ENCODE data around the gene PSMC3IP.

The PSMC3IP gene

DNA sequence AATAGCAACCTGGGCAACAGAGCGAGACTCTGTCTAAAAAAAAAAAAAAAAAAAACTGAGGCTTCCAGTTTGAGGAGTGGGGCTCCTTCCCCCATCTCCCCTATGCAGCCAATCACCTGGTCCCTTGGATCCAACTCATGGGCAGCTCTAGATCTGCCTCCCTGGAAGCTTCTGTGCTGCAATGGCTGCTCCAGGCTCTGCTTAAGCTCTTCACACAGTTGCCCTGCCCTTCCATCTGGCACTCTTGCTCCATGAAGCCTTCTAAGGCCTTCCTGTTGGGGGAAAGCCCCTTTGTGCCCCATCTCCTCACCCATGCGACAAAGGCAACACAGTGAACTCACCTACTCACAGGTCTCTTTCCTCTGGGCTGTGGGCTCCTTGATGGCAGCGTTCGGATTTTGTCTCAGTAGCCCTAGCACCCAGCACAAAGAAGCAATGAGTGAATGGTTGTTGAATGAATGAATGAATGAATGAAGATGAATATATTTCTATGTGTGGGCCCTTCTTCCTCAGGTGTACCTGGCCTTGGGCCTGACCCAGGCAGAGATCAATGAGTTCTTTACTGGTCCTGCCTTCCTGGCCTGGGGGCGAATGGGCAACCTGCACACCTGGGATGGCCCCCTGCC is 39.6 kb downstream of the PSMC3IP start:
- TF ChIP-seq, protein P1, sequence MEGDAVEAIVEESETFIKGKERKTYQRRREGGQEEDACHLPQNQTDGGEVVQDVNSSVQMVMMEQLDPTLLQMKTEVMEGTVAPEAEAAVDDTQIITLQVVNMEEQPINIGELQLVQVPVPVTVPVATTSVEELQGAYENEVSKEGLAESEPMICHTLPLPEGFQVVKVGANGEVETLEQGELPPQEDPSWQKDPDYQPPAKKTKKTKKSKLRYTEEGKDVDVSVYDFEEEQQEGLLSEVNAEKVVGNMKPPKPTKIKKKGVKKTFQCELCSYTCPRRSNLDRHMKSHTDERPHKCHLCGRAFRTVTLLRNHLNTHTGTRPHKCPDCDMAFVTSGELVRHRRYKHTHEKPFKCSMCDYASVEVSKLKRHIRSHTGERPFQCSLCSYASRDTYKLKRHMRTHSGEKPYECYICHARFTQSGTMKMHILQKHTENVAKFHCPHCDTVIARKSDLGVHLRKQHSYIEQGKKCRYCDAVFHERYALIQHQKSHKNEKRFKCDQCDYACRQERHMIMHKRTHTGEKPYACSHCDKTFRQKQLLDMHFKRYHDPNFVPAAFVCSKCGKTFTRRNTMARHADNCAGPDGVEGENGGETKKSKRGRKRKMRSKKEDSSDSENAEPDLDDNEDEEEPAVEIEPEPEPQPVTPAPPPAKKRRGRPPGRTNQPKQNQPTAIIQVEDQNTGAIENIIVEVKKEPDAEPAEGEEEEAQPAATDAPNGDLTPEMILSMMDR (IDR thresholded peaks at IDR 0.05; ENCODE audit: low read depth, low read length) = no peak

DNA sequence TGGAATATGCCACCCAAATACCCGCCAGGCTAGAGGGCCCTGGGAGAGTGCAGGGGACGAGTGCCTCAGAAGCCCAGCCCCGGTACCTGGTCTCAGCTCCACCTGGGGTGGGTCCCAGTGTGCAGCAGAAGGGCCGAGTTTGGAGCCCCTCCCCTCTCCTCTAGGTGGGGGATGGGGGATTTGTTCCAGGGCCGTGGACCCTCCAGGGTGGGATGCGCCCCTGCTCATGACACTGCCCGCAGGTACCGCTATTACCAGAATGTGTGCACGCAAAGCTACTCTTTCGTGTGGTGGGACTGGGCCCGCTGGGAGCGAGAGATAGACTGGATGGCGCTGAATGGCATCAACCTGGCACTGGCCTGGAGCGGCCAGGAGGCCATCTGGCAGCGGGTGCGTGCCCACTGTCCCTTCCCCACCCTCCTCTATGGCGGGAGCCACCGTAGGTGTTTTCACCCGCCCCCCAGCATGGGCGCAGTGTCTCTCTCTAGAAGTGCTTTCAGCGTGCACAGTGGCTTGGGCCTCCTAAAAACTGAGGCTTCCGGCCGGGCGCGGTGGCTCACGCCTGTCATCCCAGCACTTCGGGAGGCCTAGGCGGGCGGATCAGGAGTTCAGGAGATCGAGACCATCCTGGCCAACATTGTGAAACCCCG is 40.2 kb downstream of the PSMC3IP start:
- DNase-seq (ENCODE audit: extremely low read depth, low read depth) = no peak
- TF ChIP-seq, protein P1 (IDR thresholded peaks at IDR 0.05; ENCODE audit: low read depth, low read length) = no peak

More for the DNA sequence above, 39.6 kb downstream of the PSMC3IP start:
- no peak for DNase-seq (ENCODE audit: extremely low read depth, low read depth)

DNA sequence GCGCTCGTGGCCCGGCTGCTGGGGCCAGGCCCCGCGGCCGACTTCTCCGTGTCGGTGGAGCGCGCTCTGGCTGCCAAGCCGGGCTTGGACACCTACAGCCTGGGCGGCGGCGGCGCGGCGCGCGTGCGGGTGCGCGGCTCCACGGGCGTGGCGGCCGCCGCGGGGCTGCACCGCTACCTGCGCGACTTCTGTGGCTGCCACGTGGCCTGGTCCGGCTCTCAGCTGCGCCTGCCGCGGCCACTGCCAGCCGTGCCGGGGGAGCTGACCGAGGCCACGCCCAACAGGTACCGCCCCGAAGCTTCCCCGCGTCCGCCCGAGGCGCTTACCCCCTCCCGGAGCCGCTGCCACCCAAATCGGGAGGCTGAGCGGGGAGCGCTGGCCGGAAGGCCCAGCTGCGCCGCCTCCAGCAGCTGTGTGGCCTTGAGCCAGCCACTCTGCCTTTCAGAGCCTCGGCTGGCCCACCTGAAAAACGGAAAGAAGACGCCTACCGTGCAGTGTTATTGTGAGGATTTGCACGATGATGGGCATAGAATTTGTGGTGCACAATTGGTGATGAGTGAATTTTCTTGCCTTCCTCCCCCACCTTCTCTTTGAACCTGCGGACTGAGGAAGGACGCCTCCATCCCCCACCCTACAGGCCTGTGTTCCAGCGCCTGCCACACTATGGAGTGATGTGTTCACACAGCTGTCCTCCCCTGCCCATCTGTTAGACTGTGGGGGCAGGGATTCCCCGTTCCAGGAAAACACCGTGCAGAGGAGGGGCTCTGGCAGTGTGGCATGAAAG is 41.0 kb downstream of the PSMC3IP start:
- TF ChIP-seq, protein P1 (IDR thresholded peaks at IDR 0.05; ENCODE audit: low read depth, low read length) = no peak

DNA sequence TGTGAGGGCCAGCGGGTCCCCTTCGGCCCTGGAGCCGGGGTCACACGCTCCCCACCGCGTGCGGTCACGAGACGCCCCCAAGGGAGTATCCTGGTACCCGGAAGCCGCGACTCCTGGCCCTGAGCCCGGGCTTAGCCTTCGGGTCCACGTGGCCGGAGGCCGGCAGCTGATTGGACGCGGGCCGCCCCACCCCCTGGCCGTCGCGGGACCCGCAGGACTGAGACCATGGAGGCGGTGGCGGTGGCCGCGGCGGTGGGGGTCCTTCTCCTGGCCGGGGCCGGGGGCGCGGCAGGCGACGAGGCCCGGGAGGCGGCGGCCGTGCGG is 41.5 kb downstream of the PSMC3IP start, which contains the start of gene NAGLU:
TSS of gene NAGLU (plus strand) at position 194 of the 324 bp plus-strand sequence. CDS start at position 226, 32 bp downstream.
- TF ChIP-seq, protein P1 (IDR thresholded peaks at IDR 0.05; ENCODE audit: low read depth, low read length) = no peak
- DNase-seq (ENCODE audit: extremely low read depth, low read depth) = peak; percentile 71

More for the DNA sequence above, 41.0 kb downstream of the PSMC3IP start:
- no peak for DNase-seq (ENCODE audit: extremely low read depth, low read depth)

DNA sequence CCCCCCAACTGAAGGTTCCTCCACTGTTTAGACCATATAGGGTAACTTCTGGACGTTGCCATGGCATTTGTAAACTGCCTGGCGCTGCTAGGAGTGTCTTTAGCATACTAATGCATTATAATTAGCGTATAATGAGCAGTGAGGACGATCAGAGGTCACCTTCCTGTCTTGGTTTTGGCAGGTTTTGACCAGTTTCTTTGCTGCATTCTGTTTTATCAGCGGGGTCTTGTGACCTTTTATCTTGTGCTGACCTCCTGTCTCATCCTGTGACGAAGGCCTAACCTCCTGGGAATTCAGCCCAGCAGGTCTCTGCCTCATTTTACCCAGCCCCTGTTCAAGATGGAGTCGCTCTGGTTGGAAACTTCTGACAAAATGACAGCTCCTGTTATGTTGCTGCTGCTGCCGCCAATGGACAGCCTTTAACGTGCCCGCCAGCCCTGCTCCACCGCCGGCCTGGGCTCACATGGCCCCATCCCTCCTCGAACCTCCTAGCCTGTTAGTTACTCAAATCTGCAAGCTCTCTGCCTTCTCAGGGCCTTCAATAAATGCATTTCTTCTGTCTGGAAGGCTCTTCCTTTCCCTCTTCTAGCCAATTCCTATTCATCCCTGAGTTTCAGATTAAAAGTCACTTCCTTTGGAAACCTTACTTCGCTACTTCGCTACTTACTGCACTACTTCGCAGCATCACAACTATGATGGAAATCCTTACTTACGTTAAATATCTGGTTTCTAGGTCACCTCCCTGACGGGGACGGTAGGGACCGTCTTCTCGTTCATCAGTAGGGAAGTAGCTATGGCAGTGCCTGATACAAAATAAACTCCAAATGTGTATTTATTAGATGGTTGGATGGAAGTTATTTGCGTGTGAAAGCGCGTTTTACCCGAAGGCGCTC is 42.1 kb downstream of the PSMC3IP start:
- DNase-seq (ENCODE audit: extremely low read depth, low read depth) = no peak
- TF ChIP-seq, protein P1 (IDR thresholded peaks at IDR 0.05; ENCODE audit: low read depth, low read length) = no peak

DNA sequence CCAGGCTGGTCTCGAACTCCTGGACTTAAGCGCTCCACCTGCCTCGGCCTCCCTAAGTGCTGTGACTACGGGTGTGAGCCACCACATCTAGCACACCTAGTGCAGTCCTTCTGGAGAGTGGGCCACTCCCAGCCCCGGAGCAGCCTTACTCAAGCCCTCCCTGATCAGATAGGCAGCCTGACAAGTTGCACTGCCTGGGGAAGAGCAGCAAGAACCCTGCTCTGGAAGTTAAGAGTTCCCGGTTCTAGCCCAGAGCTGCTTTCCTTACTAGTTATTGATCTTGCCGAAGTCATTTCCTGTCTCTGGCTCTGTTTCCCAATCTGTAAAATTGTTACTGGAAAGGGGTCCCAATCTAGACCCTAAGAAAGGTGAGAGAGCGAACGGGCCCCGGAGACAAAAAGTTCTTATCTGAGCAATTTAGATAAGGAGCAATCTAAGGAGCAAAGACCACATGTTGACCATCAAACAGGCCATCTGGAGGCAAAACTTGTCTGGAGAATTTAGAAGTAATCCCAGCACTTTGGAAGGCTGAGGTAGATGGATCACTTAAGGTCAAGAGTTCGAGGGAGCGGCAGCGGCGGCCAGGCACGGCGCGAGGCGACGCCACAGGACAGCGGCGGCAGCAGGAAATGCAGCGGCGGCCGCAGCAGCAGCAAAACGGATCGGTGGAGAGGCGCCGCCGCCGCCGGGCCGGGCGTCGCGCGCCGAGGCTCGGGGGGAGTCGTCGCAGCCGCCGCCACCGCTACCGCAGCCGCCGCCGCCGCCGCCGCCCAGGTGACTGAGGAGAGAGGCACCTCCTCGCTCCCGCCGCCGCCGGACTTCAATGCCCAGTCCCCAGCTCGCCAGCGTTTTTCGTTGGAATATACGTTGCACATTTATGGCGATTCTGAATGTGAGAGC is 45.8 kb downstream of the PSMC3IP start:
- no peak for DNase-seq (ENCODE audit: extremely low read depth, low read depth)
- TF ChIP-seq, protein P1 (IDR thresholded peaks at IDR 0.05; ENCODE audit: low read depth, low read length) = peak; percentile 35
